HG02885 (cell line): ENCODE data around the gene EEF1A2.

Experiments used
- ATAC-seq: cut with Tn5 transposase; IDR thresholded peaks from one replicate; pipeline ENCODE4 v1.9.1; 2021; ENCODE audit warnings: mild to moderate bottlenecking; ENCODE audit not compliant: unreplicated experiment, poor library complexity

The EEF1A2 gene

DNA sequence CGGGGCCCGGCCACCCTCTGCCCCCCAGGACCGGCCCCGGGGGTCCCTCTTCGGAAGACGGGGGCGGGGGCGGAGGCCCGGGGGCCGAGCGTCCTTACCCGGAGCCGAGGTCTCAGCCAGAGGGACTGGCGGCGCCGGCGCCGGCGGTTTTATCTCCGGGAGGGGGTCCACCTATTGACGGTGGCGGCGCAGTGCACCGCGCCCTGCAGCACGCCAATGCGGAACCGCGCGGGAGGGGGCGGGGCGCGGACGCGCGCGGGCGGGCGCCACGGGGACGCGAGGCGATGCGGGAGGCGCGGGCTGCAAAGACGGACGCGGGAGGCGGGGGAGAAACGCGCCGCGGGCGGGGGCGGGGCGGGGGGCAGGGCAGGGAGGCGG is at the start of gene EEF1A2:
EEF1A2 (minus strand) TSS at position 124 of the 378 bp plus-strand sequence. CDS start 1,320 bp downstream, outside the sequence.
- no peak for ATAC-seq

DNA sequence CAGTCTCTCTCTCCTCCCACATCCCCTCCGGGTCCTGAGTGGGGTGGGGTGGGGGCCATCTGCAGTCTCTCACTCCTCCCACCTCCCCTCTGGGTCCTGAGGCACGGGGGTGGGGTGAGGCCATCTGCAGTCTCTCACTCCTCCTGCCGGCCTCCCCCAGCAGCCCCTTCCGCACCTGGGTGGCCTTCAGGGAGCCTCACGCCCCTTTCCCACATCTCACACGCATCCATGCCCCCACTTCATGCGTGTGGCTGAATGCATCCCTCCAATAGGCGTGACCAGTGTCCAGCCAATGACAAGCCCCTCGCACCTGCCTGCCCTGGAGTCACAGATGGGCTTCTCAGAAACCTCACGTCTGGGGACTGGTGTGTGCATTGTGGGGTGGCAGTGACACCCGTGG is 49.7 kb upstream of the EEF1A2 start:
- ATAC-seq, result no peak

- ATAC-seq, result no peak
Measured at GRCh38 chr20:63547725-63548480, 49.0 kb upstream of the EEF1A2 start, which contains the start of gene SRMS. SRMS (minus strand) TSS chr20:63547749; CDS start chr20:63547463, 286 bp downstream.

GRCh38 chr20:63546956-63547724 is 48.3 kb upstream of the EEF1A2 start:
- ATAC-seq, result no peak

- ATAC-seq, result no peak
Measured at GRCh38 chr20:63546256-63546955, 47.5 kb upstream of the EEF1A2 start.

- ATAC-seq, result no peak
Measured at GRCh38 chr20:63545814-63546213, 46.9 kb upstream of the EEF1A2 start.

DNA sequence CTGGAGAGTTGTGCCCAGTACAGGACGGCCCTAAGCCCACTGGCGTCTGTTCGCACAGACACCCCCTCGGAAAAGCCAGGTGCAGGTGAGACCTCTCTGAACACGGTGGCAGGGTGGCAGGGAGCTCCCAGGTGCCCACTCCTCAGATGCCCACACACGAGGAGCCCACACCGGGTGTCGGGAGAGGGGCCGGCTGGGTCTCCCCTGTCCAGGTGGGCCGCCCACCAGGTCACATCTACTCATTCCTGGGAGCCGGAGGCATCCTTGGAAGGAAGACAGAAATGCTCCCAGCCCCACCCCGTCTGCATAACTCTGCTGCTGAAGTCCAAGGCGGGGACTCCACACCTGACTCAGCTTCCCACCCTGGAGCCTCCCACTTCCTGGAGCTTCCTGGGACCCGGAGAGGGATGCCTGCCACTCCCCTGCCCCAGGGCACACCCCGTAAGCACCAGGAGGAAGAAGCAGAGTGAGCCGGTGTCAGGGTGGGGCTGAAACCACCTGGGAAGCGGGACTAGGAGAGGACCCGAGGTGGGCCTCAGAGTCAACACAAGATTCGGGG is 46.2 kb upstream of the EEF1A2 start:
- ATAC-seq, result no peak

GRCh38 chr20:63544241-63544957 is 45.5 kb upstream of the EEF1A2 start:
- ATAC-seq, result no peak

- no peak for ATAC-seq
Measured at GRCh38 chr20:63543733-63544132, 44.9 kb upstream of the EEF1A2 start.

- ATAC-seq, result no peak
Measured at GRCh38 chr20:63543131-63543530, 44.2 kb upstream of the EEF1A2 start.

GRCh38 chr20:63542696-63543095 is 43.8 kb upstream of the EEF1A2 start:
- ATAC-seq, result no peak

- ATAC-seq, result no peak
Measured at GRCh38 chr20:63542031-63542559, 43.2 kb upstream of the EEF1A2 start.

GRCh38 chr20:63541371-63541770 is 42.5 kb upstream of the EEF1A2 start:
- no peak for ATAC-seq

- no peak for ATAC-seq
Measured at GRCh38 chr20:63540417-63541186, 41.7 kb upstream of the EEF1A2 start.

- no peak for ATAC-seq
Measured at GRCh38 chr20:63539441-63540370, 40.8 kb upstream of the EEF1A2 start.

DNA sequence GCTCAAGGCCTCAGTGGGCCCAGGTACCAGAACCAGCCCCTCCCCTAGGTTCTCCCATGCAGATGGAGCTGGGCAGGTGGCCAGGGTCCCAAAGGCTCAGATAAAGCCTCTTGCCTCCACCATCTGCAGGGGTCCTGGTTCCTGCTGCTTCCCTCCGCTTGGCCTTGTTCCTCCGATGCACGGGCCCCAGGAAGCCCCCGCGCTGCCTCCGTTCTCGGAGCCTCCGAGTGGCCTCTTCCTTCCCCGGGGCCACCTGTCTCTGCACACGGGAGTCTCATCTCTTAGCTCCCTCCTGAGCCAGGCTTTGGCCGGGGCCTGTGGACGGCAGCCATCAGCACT is 40.2 kb upstream of the EEF1A2 start:
- no peak for ATAC-seq

- ATAC-seq, result no peak
Measured at GRCh38 chr20:63538204-63539091, 39.6 kb upstream of the EEF1A2 start.
